Stimulated activated CD4-positive, alpha-beta T cell treated with anti-CD3 and anti-CD28 coated beads, Interleukin-2, amount 100 ng/mL, for 24 hours (primary cell): ENCODE results near the gene HSF2BP.
"Not testable (repeated sequence)": the region's sequence is repeated elsewhere in the genome, so short reads cannot be mapped to it uniquely, and the experiment has no call there.

Experiments used
- DNase-seq, 2 donors: peaks; one replicate each; pipeline ENCODE4 v3.0.0-alpha.2; 2020

Gene HSF2BP

DNA sequence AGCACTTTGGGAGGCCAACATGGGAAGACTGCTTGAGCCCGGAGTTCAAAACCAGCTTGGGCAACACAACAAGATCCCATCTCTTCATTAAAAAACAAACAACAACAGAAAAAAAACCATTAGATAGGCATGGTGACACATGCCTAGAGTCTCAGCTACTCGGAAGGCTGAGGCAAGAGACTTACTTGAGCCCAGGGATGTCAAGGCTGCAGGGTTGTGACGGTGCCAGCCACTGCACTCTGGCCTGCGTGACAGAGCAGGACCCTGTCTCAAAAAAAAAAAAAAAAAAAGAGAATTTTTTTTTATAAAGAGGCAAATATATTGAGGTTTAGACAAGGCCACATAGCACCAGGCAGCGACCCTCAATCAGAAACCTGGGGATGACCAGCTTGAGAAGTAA lies 62.7 kb downstream of the HSF2BP start:
- no peak for DNase-seq

DNA sequence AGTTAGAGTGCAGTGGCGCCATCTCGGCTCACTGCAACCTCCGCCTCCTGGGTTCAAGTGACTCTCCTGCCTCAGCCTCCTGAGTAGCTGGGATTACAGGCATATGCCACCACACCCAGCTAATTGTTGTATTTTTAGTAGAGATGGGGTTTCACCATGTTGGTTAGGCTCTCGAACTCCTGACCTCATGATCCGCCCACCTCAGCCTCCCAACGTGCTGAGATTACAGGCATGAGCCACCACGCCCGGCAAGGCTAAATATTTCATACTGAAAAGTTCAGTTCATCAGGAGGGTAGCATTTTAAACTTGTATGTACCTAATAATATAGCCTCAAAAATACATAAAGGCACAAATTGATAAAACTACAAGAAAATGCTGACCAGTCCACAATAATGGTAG lies 63.5 kb downstream of the HSF2BP start:
- DNase-seq, result not testable (repeated sequence)

DNA sequence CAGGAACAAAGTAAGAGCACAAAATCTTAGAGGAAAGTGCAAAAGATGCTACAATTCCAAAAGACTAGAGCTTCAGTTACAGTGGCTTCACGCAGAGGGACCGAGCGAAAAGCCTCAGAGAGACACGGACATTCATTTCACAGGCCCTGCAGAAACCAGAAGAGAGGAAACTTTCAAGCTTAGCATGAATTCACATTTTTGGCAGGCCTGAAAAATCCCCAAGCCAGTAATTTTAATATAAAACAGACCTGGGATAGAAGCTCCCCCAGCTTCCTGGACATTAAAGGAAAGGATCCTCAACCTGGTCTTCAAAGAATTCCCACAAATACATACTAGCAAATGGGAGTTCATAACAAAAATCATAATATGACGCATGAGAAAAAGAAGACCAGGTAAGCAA lies 66.2 kb downstream of the HSF2BP start:
- no peak for DNase-seq

DNA sequence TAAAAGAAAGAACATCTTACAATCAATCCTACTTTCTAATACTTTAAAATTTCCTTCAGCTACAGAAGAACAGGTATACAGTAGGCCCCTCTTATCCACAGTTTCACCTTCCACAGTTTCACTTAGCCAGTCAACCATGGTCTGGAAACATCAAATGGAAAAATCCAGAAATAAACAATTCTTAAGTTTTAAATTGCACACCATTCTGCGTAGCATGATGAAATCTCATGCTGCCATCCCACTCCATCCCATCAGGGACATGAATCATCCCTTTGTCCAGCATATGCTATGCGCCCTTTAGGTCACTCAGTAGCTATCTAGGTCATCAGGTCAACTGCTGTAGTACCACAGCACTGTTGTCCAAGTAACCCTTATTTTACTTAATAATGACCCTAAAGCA lies 67.7 kb downstream of the HSF2BP start:
- DNase-seq, result no peak

DNA sequence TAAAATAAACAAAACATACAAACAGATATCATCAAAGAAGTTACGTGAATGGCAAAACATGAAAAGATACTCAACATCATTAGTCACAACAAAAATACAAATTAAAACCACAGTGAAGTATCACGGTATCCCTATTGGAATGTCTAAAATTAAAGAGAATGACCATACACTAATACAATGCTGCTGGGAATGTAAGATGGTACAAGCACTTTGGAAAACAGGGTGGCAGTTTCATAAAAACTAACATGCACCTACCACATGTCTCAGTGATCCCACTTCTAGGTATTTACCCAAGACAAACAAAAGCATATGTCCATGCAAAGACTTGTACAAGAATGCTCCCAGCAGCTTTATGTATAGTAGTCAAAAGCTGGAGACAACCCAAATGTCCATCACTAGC lies 69.1 kb downstream of the HSF2BP start:
- DNase-seq, result no peak

DNA sequence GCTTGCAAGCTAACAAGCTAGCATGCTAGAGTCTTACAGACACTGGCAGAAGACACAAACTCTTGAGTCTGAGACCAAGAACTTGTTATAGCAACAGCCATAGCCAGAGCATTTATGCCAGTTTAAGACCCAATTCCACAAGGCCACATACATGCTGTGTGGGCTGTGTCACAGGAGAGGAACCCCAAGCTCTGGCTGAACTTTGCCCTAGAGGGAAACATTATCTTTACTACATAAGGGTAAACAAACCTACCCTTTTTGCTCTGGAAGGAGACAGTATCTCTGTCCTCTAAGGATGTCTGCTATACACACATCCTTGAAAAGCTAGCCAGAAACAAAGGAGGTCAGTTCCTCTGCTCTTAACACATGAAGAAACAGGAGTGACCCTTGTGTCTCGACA lies 70.3 kb downstream of the HSF2BP start:
- no peak for DNase-seq

DNA sequence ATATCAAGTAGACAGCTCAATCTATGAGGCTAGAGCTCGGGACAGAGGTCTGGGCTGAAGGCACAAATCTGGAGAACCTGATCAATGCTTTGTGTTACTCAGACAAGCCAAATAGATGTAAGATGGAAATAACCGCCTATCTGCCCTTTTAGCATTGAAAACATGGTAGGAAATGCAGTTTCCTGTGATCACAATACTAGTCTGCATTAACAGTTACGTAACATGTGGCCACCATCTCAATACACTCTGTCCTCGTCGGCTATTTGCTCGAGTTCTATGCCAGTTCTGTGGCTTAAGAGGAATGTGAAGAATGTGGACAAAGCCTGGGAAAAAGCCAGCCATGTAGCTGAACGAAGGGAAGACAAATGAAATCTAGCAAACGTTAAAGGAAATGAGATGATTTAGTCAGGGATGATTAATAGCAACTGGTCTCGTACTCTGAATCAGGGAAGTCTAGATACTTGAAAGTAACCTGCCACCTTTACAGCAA lies 73.3 kb downstream of the HSF2BP start:
- DNase-seq, result no peak

DNA sequence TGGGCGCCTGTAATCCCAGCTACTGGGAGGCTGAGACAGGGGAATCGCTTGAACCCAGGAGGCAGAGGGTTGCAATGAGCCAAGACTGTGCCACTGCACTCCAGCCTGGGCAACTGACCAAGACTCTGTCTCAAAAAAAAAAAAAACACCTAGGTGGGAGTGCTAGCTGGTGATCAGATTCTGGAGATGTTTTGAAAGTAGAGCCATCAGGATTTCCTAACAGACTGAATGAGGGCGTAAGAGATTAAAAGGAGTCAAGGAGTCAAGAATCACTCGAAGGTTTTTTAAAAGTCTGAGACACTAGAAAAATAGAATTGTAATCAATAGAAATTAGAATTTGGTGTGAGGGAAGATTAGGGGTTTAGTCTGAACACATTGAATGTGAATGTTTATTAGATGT lies 73.8 kb downstream of the HSF2BP start:
- no peak for DNase-seq

DNA sequence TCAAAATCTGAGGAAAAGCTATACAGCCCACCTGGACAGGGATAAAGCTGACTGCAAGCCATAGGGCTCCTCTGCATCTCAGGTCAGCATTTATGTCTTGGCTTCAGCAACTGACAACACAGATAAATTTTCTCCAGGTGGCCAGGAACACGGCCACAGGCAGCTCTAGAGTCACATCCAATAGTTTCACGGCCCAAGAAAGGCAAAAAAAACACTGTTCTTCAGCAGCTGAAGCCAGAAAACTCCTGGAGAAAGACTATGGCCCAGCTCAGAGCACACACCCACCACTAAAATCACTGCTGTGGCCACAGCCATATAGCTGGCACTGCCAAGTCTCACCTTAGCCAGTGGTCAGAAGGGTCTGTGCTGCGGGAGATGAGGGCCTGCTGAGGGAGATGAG lies 77.8 kb downstream of the HSF2BP start:
- no peak for DNase-seq

DNA sequence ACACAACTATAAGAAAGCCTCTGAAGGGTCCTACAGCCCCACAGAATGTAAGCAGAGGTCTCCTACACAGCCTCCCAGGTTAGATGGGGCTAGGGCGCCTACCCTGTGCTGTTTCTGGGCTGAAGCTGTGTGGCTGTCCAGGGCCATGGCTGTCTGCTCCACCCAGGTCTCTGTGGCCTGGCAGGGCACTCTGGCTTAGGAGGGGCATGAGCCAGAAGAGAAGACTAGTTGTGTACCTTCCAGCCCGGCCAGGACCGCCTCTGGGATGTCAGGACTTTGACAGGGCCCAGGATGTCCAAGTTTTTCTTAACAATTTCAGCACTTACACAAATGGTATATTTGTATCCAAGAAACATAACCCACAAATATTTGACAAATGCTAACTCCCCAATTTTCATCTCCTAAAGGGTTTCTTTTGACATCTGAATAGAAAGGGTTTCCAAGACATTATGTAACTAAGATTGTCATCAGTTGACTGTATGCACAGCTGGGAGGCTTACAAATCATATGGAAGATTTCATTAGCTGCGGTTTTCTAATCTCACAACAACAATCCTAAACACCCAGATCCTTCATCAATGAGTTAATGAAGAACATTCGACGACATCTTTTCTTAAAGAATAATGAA lies 80.5 kb downstream of the HSF2BP start:
- no peak for DNase-seq

DNA sequence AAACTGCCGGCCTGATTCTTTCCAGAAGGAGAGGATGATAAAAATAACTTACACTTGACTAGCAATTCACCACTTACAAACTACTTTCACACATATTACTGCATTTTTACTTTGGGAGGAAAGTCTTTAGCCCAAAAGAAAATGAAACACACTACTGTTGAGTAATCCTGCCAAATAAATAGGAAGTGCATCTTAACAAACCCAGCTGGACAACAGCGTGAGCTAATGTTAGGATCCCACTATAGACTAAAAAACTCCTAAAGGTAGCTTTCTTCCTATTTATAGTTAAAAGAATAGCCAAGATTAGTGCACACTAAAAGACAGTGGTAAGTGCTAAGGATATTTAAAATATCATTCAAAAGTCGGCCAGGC lies 83.8 kb downstream of the HSF2BP start:
- DNase-seq, result no peak

DNA sequence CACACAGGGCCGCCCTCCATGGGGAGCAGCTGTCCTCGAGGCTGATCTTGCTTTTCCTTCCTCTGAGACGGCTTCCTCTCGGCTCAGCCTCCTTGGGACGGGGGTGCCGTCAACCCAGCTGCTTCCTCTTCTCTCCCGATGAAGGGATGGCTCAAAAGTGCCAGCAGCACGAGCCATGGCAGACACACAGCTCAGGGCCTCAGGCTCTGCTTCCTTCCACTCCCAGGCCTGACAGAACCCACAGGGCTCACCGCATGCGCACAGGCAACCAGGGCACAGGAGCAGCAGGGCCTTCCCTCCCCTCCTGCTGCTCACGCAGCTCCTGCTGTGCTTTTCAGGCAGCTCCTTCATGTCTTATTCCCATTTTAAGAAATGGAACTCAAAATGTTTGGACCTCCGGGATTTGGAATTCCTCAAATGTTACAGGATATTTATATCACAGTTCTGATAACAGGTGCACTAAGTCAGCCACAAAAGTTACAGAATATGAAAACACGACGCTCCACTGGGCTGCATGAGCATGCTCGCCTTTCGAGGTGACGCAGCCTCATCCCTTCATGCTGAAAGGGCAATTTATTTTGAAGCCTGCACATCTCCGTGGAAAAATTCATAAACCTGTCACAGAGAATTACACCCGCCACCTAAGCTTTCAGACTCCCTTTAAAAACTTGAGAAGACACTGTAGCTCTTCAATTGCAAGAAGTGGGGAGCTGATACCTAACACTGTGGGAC lies 84.4 kb downstream of the HSF2BP start:
- no peak for DNase-seq

DNA sequence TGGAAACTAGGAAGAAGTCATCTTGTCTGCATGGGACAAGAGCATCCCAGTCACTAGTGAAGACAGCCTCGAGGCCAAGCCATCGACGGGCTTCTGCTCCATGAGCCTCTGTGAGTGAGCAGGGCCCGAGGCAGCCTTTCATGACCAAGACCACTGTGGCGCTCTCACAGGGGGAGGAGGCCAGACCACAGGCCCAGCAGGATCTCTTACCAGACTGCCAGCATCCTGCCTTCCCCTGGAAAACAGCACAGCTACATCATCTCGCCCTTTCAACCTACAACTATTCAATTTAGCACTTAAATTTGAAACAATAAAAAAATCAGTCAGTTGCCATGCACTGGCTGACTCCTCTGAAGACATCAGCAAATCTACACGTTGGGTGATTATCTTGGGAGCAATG lies 85.4 kb downstream of the HSF2BP start:
- no peak for DNase-seq

DNA sequence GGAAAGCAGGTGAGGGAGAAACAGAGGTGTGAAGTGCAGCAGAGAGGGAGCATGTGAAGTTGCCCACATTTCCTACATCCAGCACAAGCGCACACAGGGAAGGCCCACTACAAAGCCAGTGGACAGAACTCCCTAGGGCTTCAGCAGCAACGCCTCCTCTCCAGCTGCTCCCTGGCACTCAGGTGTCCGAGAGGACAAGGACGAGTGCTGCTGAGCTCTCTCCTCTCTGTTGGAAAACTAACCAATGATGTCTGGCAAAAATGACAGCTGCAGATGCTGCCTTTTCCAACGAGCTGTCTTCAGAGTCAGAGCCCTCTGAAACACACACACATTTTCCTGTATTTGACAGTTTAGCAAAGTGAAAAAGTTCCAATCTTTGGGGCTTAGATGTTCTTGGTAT lies 86.8 kb downstream of the HSF2BP start:
- no peak for DNase-seq

DNA sequence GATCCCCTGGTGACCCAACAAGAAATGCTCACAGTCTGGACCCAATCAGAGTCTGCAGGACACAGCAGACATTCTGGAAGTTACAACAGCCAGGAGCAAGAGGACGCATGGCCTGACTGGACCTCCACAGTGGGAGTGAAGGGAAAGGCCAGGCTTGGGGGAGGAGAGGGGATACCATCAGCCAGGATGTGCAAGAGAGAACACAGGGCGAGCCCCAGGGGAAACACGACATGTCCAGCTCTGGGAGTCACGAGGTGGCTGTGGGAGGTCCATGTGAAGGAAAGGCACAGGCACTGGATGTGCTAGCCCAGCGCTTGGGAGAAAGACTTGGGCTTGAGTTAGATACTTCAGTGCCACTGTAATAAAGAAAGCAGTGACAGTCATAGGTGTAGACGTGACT lies 87.3 kb downstream of the HSF2BP start:
- DNase-seq, result no peak

DNA sequence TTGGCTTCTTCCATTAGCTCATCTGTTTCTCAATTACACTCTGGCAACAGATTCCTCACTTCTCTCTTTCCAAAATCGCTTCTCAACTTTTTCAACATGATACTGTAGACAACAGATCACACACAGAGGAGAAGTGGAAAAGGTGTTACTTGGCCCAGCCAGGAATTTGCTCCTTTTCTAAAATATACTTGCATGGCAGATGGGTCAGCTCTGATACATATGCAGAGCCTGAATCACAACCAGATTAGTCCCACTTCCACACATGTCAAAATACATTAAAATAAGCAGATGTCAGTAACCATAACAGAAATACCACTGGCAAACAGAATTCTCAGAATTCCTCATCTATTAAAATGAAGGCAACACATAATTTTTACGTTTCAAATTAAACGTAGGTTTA lies 89.1 kb downstream of the HSF2BP start:
- DNase-seq, result not testable (repeated sequence)

DNA sequence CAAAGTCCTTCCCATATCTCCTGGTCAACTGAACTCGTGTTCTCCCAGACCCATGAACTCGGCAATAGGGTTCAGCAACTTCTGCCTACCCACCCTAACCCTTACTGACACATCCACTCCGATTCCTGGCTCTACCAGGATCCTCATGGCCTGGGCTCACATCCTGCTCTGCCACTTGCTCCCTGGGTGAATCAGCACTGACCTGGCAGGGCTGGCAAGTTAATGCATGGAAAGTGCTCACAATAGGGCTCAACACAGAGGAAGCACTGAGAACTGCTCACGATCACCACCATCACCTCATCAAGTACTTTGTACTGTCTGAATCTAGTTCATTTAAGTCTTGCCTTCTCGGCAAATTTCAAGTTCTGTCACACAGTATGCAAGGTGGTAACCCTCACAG lies 96.8 kb downstream of the HSF2BP start:
- not testable (repeated sequence) for DNase-seq

DNA sequence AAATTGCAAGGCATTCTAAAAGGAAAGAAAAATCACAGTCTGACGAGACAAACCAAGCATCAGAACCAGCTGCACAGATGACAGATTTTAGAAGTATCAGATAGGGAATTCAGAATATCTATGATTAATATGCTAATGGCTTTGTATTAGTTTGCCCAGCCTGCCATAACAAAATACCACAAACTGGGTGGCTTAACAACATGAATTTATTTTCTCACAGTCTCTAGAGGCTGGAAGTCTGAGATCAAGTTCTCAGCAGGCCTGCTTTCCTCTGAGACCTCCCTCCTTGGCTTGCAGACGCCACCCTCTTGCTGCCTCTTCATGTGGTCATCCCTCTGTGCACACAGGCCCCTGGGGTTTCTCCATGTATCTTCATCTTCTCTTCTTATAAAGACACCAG lies 118.7 kb downstream of the HSF2BP start:
- not testable (repeated sequence) for DNase-seq

DNA sequence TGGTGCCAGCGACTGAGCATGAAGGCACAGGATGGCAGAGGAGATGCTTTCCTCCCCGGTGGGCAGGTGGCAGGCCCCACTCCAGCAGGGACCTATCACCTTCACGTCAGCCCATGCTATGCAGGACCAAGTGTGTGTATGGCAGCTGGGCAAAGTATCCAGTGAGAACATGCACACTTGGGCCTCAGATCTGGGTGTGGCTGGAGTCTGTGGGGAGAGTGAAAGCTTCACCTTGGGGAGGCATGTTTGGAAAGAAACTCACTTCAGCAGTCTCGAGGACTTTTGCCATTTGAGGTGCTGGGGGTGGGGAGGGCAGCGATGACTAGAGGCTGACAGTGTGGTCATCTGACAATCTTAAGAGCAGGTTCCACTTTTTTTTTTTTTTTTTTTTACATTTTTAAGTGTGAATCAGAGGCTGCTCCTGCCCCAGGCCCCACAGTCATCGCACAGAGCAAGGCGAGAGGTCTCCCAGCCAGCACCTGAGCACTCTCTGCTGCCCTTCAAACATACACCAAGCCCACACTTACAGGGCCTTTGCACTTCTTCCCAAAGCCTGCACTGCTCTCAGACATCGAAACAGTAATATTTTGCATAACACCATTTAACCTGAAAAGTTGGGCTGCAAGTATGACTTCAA lies 136.7 kb downstream of the HSF2BP start:
- DNase-seq, result not testable (repeated sequence)

DNA sequence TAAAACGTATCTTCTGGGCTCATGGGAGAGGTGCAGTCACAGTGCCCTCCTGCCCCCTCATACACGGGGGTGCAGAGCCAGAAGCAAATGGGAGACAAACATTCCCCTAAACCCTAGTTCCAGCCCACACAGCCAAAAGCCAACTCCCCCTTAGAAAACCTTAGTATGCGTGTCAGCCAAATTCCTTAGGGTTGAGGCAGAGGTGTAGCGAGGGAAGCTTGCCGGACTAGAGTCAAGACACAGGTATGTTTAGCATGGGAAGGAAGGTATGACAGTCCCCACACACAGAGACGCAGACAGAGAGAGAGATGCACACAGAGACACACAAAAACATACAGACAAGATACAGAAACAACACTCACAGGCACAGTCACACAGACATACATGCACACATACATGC lies 141.6 kb downstream of the HSF2BP start:
- not testable (repeated sequence) for DNase-seq

DNA sequence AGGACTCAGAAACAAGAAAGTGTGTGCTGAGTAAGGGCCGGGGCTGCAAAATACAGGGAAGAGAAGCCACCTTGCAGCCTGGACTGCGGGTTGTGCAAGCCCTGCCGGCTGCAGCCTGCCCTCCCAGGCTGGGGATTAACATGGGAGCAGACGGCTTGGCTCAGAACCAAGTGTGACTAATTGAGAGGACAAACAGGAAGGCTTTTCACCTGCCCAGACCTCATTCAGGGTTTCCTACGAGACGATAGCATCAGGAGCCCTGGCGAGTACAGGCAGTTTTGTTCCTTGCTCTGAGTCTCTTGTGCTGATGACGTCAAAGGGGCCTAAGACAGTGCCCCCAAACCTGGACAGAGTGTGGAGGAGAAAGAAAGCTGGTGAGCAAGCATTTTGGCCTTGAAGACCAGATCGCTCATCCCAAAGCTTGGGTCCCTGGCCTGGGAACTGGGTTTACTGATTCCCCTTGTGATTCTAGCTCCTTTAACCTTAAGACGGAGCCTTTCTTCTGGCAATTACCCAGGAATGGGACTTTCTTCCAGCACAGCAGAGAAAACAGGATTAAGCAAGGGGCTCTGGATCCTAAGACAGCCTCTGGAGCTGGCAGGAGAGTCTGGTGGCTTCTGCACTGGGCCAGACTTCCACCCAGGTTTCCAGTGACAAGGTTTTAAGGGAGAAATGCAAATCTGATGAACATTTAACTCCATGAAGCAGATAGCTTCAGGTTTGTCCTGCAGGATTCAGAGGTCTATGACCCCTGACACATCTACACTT lies 142.2 kb downstream of the HSF2BP start:
- not testable (repeated sequence) for DNase-seq

DNA sequence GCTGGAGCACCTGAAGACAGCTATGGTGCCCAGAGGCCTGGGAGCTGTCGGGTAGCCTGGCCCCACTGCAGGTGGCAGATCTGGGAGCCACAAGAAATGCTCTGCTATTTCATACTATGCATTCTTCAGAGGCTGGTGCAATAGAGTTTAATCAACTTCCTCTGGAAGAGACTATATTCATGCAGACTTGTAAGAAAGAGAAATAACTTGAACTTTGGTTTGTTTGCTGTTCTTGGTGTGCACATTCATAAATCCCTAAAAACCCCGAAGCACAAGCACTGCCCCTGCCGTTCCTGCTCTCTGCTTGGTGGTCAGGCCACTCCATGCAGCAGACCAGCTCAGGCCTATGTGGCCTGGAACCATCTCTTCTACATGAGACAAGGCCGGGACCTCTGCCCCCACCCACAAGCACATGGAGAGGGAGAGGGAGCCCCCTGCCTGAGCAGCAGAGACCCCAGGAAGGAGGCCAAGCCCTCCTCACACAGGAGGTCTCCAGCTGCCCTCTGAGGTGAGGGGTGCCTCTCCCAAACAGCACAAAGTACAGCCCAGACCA lies 142.9 kb downstream of the HSF2BP start:
- DNase-seq, result not testable (repeated sequence)

DNA sequence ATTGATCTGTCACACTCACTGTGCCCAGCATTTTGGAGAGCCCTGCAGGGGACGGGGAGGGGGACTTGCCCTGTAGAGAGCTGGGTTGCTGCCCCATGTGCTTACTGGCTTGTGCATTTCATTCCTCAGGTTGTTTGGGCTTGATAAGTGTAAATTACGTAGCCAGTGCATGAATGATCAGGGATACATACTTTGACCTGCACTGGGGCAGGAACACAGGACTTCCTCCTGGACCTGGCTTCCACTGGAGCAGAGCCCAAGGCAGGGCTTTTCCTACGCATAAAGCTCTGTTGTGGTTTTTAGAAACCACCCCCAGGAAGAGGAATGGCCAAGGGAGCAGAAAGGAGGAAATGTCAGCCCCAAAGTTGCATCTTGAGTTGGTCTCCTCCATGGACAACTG lies 144.5 kb downstream of the HSF2BP start:
- DNase-seq, result not testable (repeated sequence)
